ENCODE data around the gene DDX56.

Gene DDX56

GRCh38 chr7:44534501-44534900, 39.2 kb downstream of the DDX56 start:
- no peak for DNase-seq (ENCODE audit: low read depth)

GRCh38 chr7:44534087-44534486, 39.6 kb downstream of the DDX56 start:
- DNase-seq (ENCODE audit: low read depth), result peak; percentile 15

- DNase-seq (ENCODE audit: low read depth), result no peak
Observed at GRCh38 chr7:44533301-44534055, 40.2 kb downstream of the DDX56 start.

- no peak for DNase-seq (ENCODE audit: low read depth)
Observed at GRCh38 chr7:44531421-44532380, 42.0 kb downstream of the DDX56 start.

- no peak for DNase-seq (ENCODE audit: low read depth)
Observed at GRCh38 chr7:44530990-44531389, 42.7 kb downstream of the DDX56 start.

GRCh38 chr7:44524811-44525388, 48.8 kb downstream of the DDX56 start:
- no peak for DNase-seq (ENCODE audit: low read depth)

- DNase-seq (ENCODE audit: low read depth), result no peak
Observed at GRCh38 chr7:44522315-44522714, 51.4 kb downstream of the DDX56 start.

GRCh38 chr7:44521347-44522095, 52.2 kb downstream of the DDX56 start:
- no peak for DNase-seq (ENCODE audit: low read depth)

GRCh38 chr7:44520574-44520973, 53.1 kb downstream of the DDX56 start:
- no peak for DNase-seq (ENCODE audit: low read depth)

GRCh38 chr7:44519546-44519945, 54.2 kb downstream of the DDX56 start:
- DNase-seq (ENCODE audit: low read depth), result no peak

- no peak for DNase-seq (ENCODE audit: low read depth)
Observed at GRCh38 chr7:44518761-44519160, 54.9 kb downstream of the DDX56 start.

- DNase-seq (ENCODE audit: low read depth), result no peak
Observed at GRCh38 chr7:44517175-44517574, 56.5 kb downstream of the DDX56 start.
